VCaP (cell line): ENCODE data around the gene GPHA2.
"Not testable (repeated sequence)": the region's sequence is repeated elsewhere in the genome, so short reads cannot be mapped to it uniquely, and the experiment has no call there.

ENCODE experiments used
- H3K27ac ChIP-seq: fragments of 450-650 bp; 2 replicates; pipeline ENCODE4 v1.5.1; 2017
- CTCF ChIP-seq: fragments of 450-650 bp; conservative IDR thresholded peaks from 2 replicates; pipeline ENCODE4 v1.5.1; 2017; ENCODE audit warnings: mild to moderate bottlenecking, moderate library complexity

Gene GPHA2

GRCh38 chr11:64935359-64936081 is at the start of gene GPHA2:
GPHA2 (minus strand) TSS chr11:64935893; CDS start chr11:64935460, 433 bp downstream.
- peak within 1 kb of the TSS; percentile 3; the same call in 1 of the 2 replicates for H3K27ac ChIP-seq
- 0 out of 2 replicates have a peak, but pooled peaks have one; percentile 8 for TF ChIP-seq CTCF

GRCh38 chr11:64983339-64983738 is 47.6 kb upstream of the GPHA2 start:
- H3K27ac ChIP-seq = not testable (repeated sequence)

GRCh38 chr11:64976651-64977050 is 41.0 kb upstream of the GPHA2 start:
- H3K27ac ChIP-seq = no peak overlapping the region

GRCh38 chr11:64974124-64974523 is 38.4 kb upstream of the GPHA2 start:
- TF ChIP-seq CTCF = no peak
- no peak overlapping the region for H3K27ac ChIP-seq

More at GRCh38 chr11:64976651-64977050, 41.0 kb upstream of the GPHA2 start:
- TF ChIP-seq CTCF = no peak

- peak within 1 kb of the TSS; percentile 73 for H3K27ac ChIP-seq
Observed at GRCh38 chr11:64971421-64972233, 35.9 kb upstream of the GPHA2 start, which contains the start of gene MAJIN. MAJIN (minus strand) TSS chr11:64972108; CDS start chr11:64959405, 12,703 bp downstream.

GRCh38 chr11:64970731-64971151 is 35.0 kb upstream of the GPHA2 start:
- H3K27ac ChIP-seq = no peak overlapping the region
- TF ChIP-seq CTCF = no peak

More at GRCh38 chr11:64971421-64972233, 35.9 kb upstream of the GPHA2 start, which contains the start of gene MAJIN:
- TF ChIP-seq CTCF = no peak

GRCh38 chr11:64969209-64969608 is 33.5 kb upstream of the GPHA2 start:
- no peak for TF ChIP-seq CTCF
- H3K27ac ChIP-seq = no peak overlapping the region
